PC-3 (cell line): ENCODE measurements around the gene LRRC3. TPM values are rescaled to one million over a fixed set of nuclear protein-coding genes. Genes with fewer than 3 reads are reported as not detected.

ENCODE experiments used
- ATAC-seq: fragments of 200-7000 bp; cut with Tn5 transposase; 2 replicates; pipeline ENCODE4 v1.9.1; 2020; ENCODE audit warnings: mild to moderate bottlenecking, moderate library complexity
- BruUV-seq: library from RNA; stranded (reverse); fragments of 400-500 nt; replicated peaks from 2 replicates; lab custom pipeline; 2021; lab: Mats Ljungman, UMichigan
- CTCF ChIA-PET: fragments of 300-600 bp; sonication (Branson Sonifier 250); formaldehyde crosslinking; loops from one replicate; lab custom pipeline; 2022; ENCODE audit warnings: antibody characterized with exemption; lab: Charles Lee
- POLR2A ChIA-PET: fragments of 300-600 bp; sonication (Branson Sonifier 250); formaldehyde crosslinking; loops from one replicate; lab custom pipeline; 2022; ENCODE audit warnings: antibody characterized with exemption; ENCODE audit not compliant: unreplicated experiment; lab: Charles Lee
- DNase-seq: peaks from one replicate; pipeline ENCODE4 v3.0.0-alpha.2; 2015
- H2AFZ ChIP-seq: fragments of 300-600 bp; sonication (generic); 2 replicates; pipeline ENCODE4 v1.6.0; 2016; ENCODE audit warnings: antibody characterized with exemption, low read length
- H3F3A ChIP-seq: fragments of 300-600 bp; sonication (generic); one replicate; pipeline ENCODE4 v1.6.0; 2017; ENCODE audit warnings: antibody characterized with exemption, low read length, control low read depth, mild to moderate bottlenecking; ENCODE audit not compliant: unreplicated experiment
- H3K27ac ChIP-seq: fragments of 300-600 bp; sonication (generic); 2 replicates; pipeline ENCODE4 v1.5.1; 2016; ENCODE audit warnings: mild to moderate bottlenecking, low read length
- H3K27me3 ChIP-seq: fragments of 300-600 bp; sonication (generic); 2 replicates; pipeline ENCODE4 v1.6.1; 2016; ENCODE audit warnings: low read length, mixed read lengths
- H3K36me3 ChIP-seq: fragments of 300-600 bp; sonication (generic); 2 replicates; pipeline ENCODE4 v1.6.1; 2016; ENCODE audit warnings: low read depth, mixed run types, low read length, mixed read lengths
- H3K4me1 ChIP-seq: fragments of 300-600 bp; sonication (generic); 2 replicates; pipeline ENCODE4 v1.5.1; 2016; ENCODE audit warnings: low read length; ENCODE audit not compliant: insufficient read depth
- H3K4me2 ChIP-seq: fragments of 300-600 bp; sonication (generic); 2 replicates; pipeline ENCODE4 v1.6.0; 2016; ENCODE audit warnings: low read length
- H3K4me3 ChIP-seq: fragments of 300-600 bp; sonication (generic); 2 replicates; pipeline ENCODE4 v1.5.1; 2016; ENCODE audit warnings: mild to moderate bottlenecking, low read length, mixed read lengths
- H3K79me2 ChIP-seq: fragments of 300-600 bp; sonication (generic); 2 replicates; pipeline ENCODE4 v1.6.1; 2017; ENCODE audit warnings: low read length, mixed read lengths
- H3K9ac ChIP-seq: fragments of 300-600 bp; sonication (generic); 2 replicates; pipeline ENCODE4 v1.6.0; 2016; ENCODE audit warnings: mild to moderate bottlenecking, low read length
- H3K9me2 ChIP-seq: fragments of 300-600 bp; sonication (generic); replicated peaks from 2 replicates; pipeline ENCODE4 v1.6.1; 2016; ENCODE audit warnings: mixed run types, low read length, mixed read lengths
- H3K9me3 ChIP-seq: fragments of 300-600 bp; sonication (generic); 2 replicates; pipeline ENCODE4 v1.6.1; 2016; ENCODE audit warnings: low read length, mixed read lengths
- H4K20me1 ChIP-seq: fragments of 300-600 bp; sonication (generic); 2 replicates; pipeline ENCODE4 v1.6.1; 2016; ENCODE audit warnings: low read length, mixed read lengths
- CTCF ChIP-seq: fragments of 300-600 bp; sonication (generic); conservative IDR thresholded peaks from 2 replicates; pipeline ENCODE4 v1.5.1; 2017; ENCODE audit warnings: antibody characterized with exemption, low read depth, mild to moderate bottlenecking, low read length
- EZH2 ChIP-seq: fragments of 300-600 bp; sonication (generic); IDR thresholded peaks from one replicate; pipeline ENCODE4 v1.6.1; 2017; ENCODE audit warnings: antibody characterized with exemption, mild to moderate bottlenecking, low read length; ENCODE audit not compliant: unreplicated experiment
- EZH2phosphoT487 ChIP-seq: fragments of 300-600 bp; sonication (generic); IDR thresholded peaks from 2 replicates; pipeline ENCODE4 v1.6.1; 2018; ENCODE audit warnings: mild to moderate bottlenecking, antibody characterized with exemption, low read length, borderline replicate concordance
- intact Hi-C: fragments of 100-400 bp; cut with micrococcal nuclease; formaldehyde crosslinking; loops from 2 replicates; pipeline ENCODE4 v1.9.0; 2023
- total RNA-seq: library from RNA; depleted of rRNA; stranded (reverse); fragments of >200 nt; gene quantifications from 2 replicates; pipeline ENCODE4 v1.2.3, GENCODE V29; 2014

LRRC3 gene
- total RNA-seq, 1 experiment from 2014 or later: 3.1 TPM

DNA sequence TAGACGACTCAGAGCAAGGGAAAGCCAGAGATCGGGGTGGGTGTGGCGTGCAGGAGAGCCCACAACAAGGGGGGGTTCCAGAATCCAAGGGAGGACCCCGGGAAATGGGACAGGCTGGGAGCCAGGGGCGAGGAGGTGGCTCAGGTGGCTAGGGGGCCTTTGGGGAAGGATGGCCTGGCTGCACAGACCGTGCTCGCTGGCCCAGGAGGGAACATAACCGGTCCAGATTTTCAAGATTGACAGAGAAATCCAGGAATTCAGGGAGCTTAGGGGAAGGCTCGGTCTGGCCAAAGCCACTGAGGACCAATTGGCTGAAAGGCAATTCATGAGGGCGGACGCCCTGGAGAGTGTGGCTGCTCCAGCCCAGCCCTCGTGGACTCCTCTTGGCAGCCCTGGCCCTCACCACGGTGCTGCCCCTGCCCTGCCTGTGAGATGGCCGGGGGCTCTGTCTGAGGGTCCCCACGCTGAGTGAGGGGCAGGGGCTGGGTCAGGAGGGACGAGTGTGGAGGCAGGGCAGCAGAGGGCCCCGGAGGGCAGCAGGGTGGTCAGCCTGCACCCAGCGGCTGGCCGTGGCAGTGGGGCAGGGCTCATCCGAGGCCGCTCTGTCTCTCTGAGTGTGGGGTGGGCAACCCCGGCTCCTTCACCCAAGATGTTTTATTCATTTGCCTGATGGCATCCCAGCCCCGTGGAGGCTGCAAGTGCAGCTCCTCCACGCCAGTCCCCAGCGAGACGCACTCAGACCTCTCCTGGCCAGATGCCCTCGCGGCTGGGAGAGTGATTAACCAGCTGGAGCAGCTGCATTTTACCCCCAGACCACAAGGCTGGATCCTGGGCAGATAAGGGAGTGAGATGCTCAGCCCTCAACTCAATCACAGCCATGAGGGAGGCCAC, 5.6 kb upstream of the LRRC3 start:
- POLR2A ChIA-PET: no interaction called here
- CTCF ChIA-PET: no interaction called here
- Histone ChIP-seq H4K20me1 (no peaks in the 10 kb centered on the region), H3K9me2 (no peaks in the 10 kb centered on the region), H3F3A (no peaks in the 10 kb centered on the region), H3K27me3 (peaks cover 27% of the 10 kb centered on the region; the same call in 1 of the 2 replicates), H3K4me3 (no peak overlapping the region), H3K4me2 (no peak overlapping the region), H3K9me3 (no peaks in the 10 kb centered on the region), H3K27ac (no peak overlapping the region), H3K36me3 (no peaks in the 10 kb centered on the region), H3K4me1 (no peaks in the 10 kb centered on the region), H3K9ac (no peak overlapping the region), H3K79me2 (no peaks in the 10 kb centered on the region), H2AFZ (no peak overlapping the region)
- intact Hi-C loops: loop anchor here (10.0 kb wide), 1 partner anchor 115 kb away; the partner anchor contains the start of gene CFAP410
- TF ChIP-seq CTCF: no peak
- no peak for TF ChIP-seq EZH2phosphoT487
- TF ChIP-seq EZH2: no peak
- no peak for DNase-seq
- no TSS peak for BruUV-seq
- no peak for ATAC-seq

GRCh38 chr21:44450402-44450801, 4.9 kb upstream of the LRRC3 start:
- ATAC-seq (no peak), DNase-seq (no peak)
- Histone ChIP-seq H3K9ac (no peak overlapping the region), H3K36me3 (no peaks in the 10 kb centered on the region), H4K20me1 (no peaks in the 10 kb centered on the region), H3K4me1 (no peaks in the 10 kb centered on the region), H3K27me3 (peaks cover 27% of the 10 kb centered on the region; the same call in 1 of the 2 replicates), H3K4me3 (no peak overlapping the region), H2AFZ (no peak overlapping the region), H3K9me3 (no peaks in the 10 kb centered on the region), H3K9me2 (no peaks in the 10 kb centered on the region), H3K4me2 (no peak overlapping the region), H3K27ac (no peak overlapping the region), H3F3A (no peaks in the 10 kb centered on the region), H3K79me2 (no peaks in the 10 kb centered on the region)
- TF ChIP-seq EZH2phosphoT487 (no peak), CTCF (no peak), EZH2 (no peak)
- no TSS peak for BruUV-seq
- intact Hi-C loops: loop anchor here (10.0 kb wide), 1 partner anchor 116 kb away; the partner anchor contains the start of gene CFAP410
- ChIA-PET POLR2A (no interaction called here), CTCF (no interaction called here)

DNA sequence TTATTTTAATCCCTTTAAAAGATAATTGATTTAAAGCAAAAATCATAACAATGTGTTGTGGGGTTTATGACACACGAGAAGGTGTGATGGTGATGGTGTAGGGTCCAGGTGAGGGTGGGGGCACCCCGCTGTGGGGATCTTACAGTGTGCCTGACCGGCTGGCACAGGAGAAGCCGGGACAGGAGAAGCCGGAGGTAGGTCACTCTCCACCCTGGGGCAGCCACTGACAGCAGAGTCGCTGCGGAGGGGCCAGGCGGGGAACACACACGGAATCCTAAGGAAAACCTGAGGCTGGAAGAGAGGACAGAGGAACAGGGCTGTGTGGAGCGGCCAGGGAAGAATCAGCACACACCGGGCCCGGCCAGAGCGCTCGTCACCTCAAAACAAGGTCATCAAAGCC, 4.3 kb upstream of the LRRC3 start:
- intact Hi-C loops: loop anchor here (10.0 kb wide), 1 partner anchor 116 kb away; the partner anchor contains the start of gene CFAP410

More for the DNA sequence above, 4.3 kb upstream of the LRRC3 start:
- H3K27ac ChIP-seq: no peak overlapping the region
- no peaks in the 10 kb centered on the region for H3K4me1 ChIP-seq
- no peaks in the 10 kb centered on the region for H3F3A ChIP-seq
- no peak for DNase-seq
- ATAC-seq: no peak
- H3K4me3 ChIP-seq: no peak overlapping the region
- no peaks in the 10 kb centered on the region for H4K20me1 ChIP-seq
- H3K4me2 ChIP-seq: no peak overlapping the region
- no peak for TF ChIP-seq CTCF
- TF ChIP-seq EZH2phosphoT487: no peak
- TF ChIP-seq EZH2: no peak
- peaks cover 27% of the 10 kb centered on the region; the same call in 1 of the 2 replicates for H3K27me3 ChIP-seq
- no peak overlapping the region for H3K9ac ChIP-seq
- no peak overlapping the region for H2AFZ ChIP-seq
- no peaks in the 10 kb centered on the region for H3K36me3 ChIP-seq
- TSS peak; percentile 99 for BruUV-seq
- no peaks in the 10 kb centered on the region for H3K9me3 ChIP-seq
- ChIA-PET CTCF (no interaction called here), POLR2A (no interaction called here)
- H3K9me2 ChIP-seq: no peaks in the 10 kb centered on the region
- H3K79me2 ChIP-seq: no peaks in the 10 kb centered on the region
